SH-SY5Y (cell line): ENCODE results near the gene GARIN5B.

ENCODE experiments used
- GATA2 ChIP-seq: IDR thresholded peaks from 2 replicates; pipeline ENCODE4 v1.6.1; 2011; ENCODE audit warnings: mild to moderate bottlenecking, low read depth, low read length
- GATA3 ChIP-seq: IDR thresholded peaks from 2 replicates; pipeline ENCODE4 v1.6.1; 2011; ENCODE audit warnings: low read depth, mild to moderate bottlenecking, low read length, moderate library complexity

GRCh38 chr19:55319785-55320184 lies 43.3 kb downstream of the GARIN5B start:
- TF ChIP-seq GATA2 (no peak), GATA3 (no peak)
